SJCRH30 (cell line): ENCODE measurements around the gene THBS4. TPM values are rescaled to one million over a fixed set of nuclear protein-coding genes. Genes with fewer than 3 reads are reported as not detected.

ENCODE experiments used
- DNase-seq, 2 experiments: peaks; one replicate each; pipeline ENCODE4 v3.0.0-alpha.2; 2015 to 2020
- H3K27ac ChIP-seq: fragments of 250-450 bp; sonication (Bioruptor Pico); 2 replicates; pipeline ENCODE4 v1.5.1; 2020; ENCODE audit warnings: mild to moderate bottlenecking, moderate library complexity
- H3K27me3 ChIP-seq: fragments of 250-450 bp; sonication (Bioruptor Pico); 2 replicates; pipeline ENCODE4 v1.5.1; 2020; ENCODE audit warnings: mild to moderate bottlenecking, moderate library complexity
- H3K36me3 ChIP-seq: fragments of 250-450 bp; sonication (Bioruptor Pico); 2 replicates; pipeline ENCODE4 v1.5.1; 2020; ENCODE audit warnings: mild to moderate bottlenecking, moderate library complexity
- H3K4me1 ChIP-seq: fragments of 250-450 bp; sonication (Bioruptor Pico); 2 replicates; pipeline ENCODE4 v1.5.1; 2020; ENCODE audit warnings: mild to moderate bottlenecking, moderate library complexity
- H3K4me3 ChIP-seq: fragments of 250-450 bp; sonication (Bioruptor Pico); 2 replicates; pipeline ENCODE4 v1.5.1; 2020; ENCODE audit warnings: mild to moderate bottlenecking, moderate library complexity
- H3K9me3 ChIP-seq: fragments of 250-450 bp; sonication (Bioruptor Pico); replicated peaks from 2 replicates; pipeline ENCODE4 v1.5.1; 2020; ENCODE audit warnings: mild to moderate bottlenecking, moderate library complexity
- total RNA-seq: library from RNA; depleted of rRNA; stranded (reverse); fragments of >200 nt; shearing (Covaris generic); gene quantifications from 2 replicates; pipeline ENCODE4 v1.2.3, GENCODE V29; 2014; rRNA removed

THBS4 gene
- 4.6 and 6.0 TPM in 2 replicates for total RNA-seq

- Histone ChIP-seq H3K4me3 (no peak within 1 kb of the TSS), H3K36me3 (no peaks in the 10 kb centered on the region), H3K9me3 (0 out of 2 replicates have a peak, but pooled peaks cover 3% of the 10 kb centered on the region), H3K4me1 (no peaks in the 10 kb centered on the region), H3K27ac (no peak within 1 kb of the TSS), H3K27me3 (no peaks in the 10 kb centered on the region)
- no peak for DNase-seq
Observed at GRCh38 chr5:80034962-80035821, at the start of gene THBS4. TSS of gene THBS4 (plus strand) at chr5:80035348. CDS start at chr5:80035538, 190 bp downstream.

DNA sequence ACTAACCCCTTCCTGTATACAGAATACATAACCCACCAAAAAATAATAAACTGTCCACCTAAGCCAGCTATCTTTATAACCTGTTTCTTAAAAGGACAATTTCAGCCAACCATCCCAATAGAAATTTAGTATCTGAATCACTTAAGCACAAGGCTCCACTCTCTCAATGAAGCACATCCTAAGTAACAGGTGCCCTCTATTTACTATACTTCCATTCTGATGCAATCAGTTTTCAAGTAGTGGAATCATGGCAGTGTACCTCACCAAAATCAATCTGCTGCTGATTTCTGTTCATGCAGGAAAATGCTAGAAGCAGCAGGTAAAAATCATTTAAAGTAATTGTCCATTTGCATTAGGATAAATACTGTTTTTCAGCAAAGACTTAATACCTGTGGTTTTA is 48.9 kb upstream of the THBS4 start:
- Histone ChIP-seq H3K4me1 (peaks cover 4% of the 10 kb centered on the region; the same call in 1 of the 2 replicates), H3K27ac (no peak overlapping the region), H3K9me3 (no peaks in the 10 kb centered on the region), H3K36me3 (peaks cover 53% of the 10 kb centered on the region), H3K4me3 (no peak overlapping the region), H3K27me3 (no peaks in the 10 kb centered on the region)
- DNase-seq = no peak

DNA sequence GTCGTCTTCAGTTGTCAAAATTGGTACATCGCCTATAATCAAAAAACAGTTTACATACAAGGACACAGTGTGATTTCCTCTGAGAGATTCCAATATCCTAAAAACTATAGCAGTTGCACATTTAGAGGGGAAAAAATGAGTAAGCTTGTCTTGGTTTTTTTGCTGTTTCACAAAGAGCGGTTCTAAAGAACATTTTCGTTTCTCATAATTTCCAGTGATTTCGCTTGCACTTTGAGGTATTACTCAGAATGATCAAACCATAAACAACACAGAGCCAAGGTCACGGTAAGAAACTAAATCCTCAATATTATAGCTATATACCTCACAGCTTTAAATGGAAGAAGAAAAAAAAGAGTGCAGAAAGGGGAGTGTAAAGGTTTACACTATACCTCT is 44.9 kb upstream of the THBS4 start:
- peak overlapping the region; percentile 71 for H3K4me3 ChIP-seq
- H3K27me3 ChIP-seq = no peaks in the 10 kb centered on the region
- no peak for DNase-seq
- H3K9me3 ChIP-seq = no peaks in the 10 kb centered on the region
- peak overlapping the region; percentile 74; the same call in 1 of the 2 replicates for H3K27ac ChIP-seq
- peaks cover 31% of the 10 kb centered on the region for H3K36me3 ChIP-seq
- H3K4me1 ChIP-seq = peaks cover 4% of the 10 kb centered on the region; the same call in 1 of the 2 replicates

- peak within 1 kb of the TSS; percentile 74 for H3K27ac ChIP-seq
- H3K4me1 ChIP-seq = peaks cover 4% of the 10 kb centered on the region; the same call in 1 of the 2 replicates
- no peaks in the 10 kb centered on the region for H3K27me3 ChIP-seq
- H3K36me3 ChIP-seq = peaks cover 31% of the 10 kb centered on the region
- peak within 1 kb of the TSS; percentile 71 for H3K4me3 ChIP-seq
- peak; percentile 95 to 97 for DNase-seq
- H3K9me3 ChIP-seq = no peaks in the 10 kb centered on the region
Observed at GRCh38 chr5:79990598-79991507, 44.3 kb upstream of the THBS4 start, which contains the start of gene MTX3. TSS of gene MTX3 (minus strand) at chr5:79991262. CDS start at chr5:79991238, 24 bp downstream.

- Histone ChIP-seq H3K27me3 (no peaks in the 10 kb centered on the region), H3K9me3 (no peaks in the 10 kb centered on the region)
- DNase-seq = no peak
Observed at GRCh38 chr5:79992891-79993657, 42.1 kb upstream of the THBS4 start.

DNA sequence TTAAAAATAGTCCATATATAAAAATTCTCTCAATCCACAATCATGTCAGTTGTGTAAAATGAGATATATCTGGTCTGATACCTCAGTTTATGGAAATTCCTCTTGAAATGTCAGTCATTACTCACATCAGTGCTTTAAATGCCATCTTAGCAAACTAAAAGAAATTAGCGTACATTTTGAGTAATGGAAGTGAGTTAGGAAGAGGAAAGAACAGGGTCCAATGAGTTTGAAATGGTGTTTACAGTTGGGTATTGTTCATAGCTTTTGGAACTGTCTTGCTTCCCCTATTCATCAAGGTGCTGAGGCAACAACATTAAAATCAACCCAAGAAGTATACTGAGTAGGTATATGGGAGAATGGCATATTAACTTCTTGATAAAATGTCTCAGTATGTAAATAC is 35.4 kb upstream of the THBS4 start:
- H3K27ac ChIP-seq = no peak overlapping the region
- H3K27me3 ChIP-seq = no peaks in the 10 kb centered on the region
- H3K4me1 ChIP-seq = 0 out of 2 replicates have a peak, but pooled peaks cover 2% of the 10 kb centered on the region
- H3K9me3 ChIP-seq = no peaks in the 10 kb centered on the region
- no peaks in the 10 kb centered on the region; the same call in none of the 2 replicates for H3K36me3 ChIP-seq
- H3K4me3 ChIP-seq = no peak overlapping the region
- no peak for DNase-seq

More at GRCh38 chr5:79992891-79993657, 42.1 kb upstream of the THBS4 start:
- Histone ChIP-seq H3K4me1 (peaks cover 4% of the 10 kb centered on the region; the same call in 1 of the 2 replicates), H3K27ac (no peak overlapping the region), H3K4me3 (no peak overlapping the region), H3K36me3 (peaks cover 11% of the 10 kb centered on the region)

GRCh38 chr5:80002677-80003076 is 32.5 kb upstream of the THBS4 start:
- DNase-seq = no peak
- Histone ChIP-seq H3K27ac (no peak overlapping the region), H3K9me3 (no peaks in the 10 kb centered on the region), H3K4me1 (0 out of 2 replicates have a peak, but pooled peaks cover 2% of the 10 kb centered on the region), H3K27me3 (no peaks in the 10 kb centered on the region), H3K36me3 (no peaks in the 10 kb centered on the region; the same call in none of the 2 replicates), H3K4me3 (no peak overlapping the region)

- H3K4me1 ChIP-seq = no peaks in the 10 kb centered on the region
- no peaks in the 10 kb centered on the region for H3K27me3 ChIP-seq
- no peak for DNase-seq
- H3K36me3 ChIP-seq = no peaks in the 10 kb centered on the region
- no peaks in the 10 kb centered on the region for H3K9me3 ChIP-seq
- no peak overlapping the region for H3K27ac ChIP-seq
- no peak overlapping the region for H3K4me3 ChIP-seq
Observed at GRCh38 chr5:80008995-80009765, 26.0 kb upstream of the THBS4 start.

DNA sequence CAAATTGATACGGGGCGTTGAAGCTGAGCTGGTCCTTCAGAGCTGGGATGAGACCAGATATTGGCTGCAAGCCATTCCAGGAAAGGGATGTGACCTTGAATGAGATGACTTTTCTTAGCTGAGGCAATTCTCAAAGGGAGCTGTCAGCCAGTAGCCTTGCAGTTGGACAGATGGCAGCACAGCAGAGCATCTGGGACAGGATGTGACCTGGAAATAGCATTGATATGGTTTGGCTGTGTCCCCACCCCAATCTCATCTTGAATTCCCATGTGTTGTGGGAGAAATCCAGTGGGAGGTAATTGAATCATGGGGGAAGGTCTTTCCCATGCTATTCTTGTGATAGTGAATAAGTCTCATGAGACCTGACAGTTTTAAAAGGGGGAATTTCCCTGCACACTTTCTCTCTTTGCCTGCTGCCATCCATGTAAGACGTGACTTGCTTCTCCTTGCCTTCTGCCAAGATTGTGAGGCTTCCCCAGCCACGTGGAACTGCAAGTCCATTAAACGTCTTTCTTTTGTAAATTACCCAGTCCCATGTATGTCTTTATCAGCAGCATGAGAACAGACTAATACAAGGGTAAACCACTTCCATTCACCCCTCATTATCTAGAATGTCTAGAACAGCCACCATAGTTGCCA is 24.3 kb upstream of the THBS4 start:
- no peaks in the 10 kb centered on the region for H3K36me3 ChIP-seq
- H3K27ac ChIP-seq = no peak overlapping the region
- H3K4me1 ChIP-seq = no peaks in the 10 kb centered on the region
- no peaks in the 10 kb centered on the region for H3K27me3 ChIP-seq
- H3K9me3 ChIP-seq = no peaks in the 10 kb centered on the region
- H3K4me3 ChIP-seq = no peak overlapping the region
- no peak for DNase-seq

GRCh38 chr5:80025069-80025468 is 10.1 kb upstream of the THBS4 start:
- no peaks in the 10 kb centered on the region for H3K4me1 ChIP-seq
- no peak for DNase-seq
- no peaks in the 10 kb centered on the region for H3K9me3 ChIP-seq
- H3K27me3 ChIP-seq = no peaks in the 10 kb centered on the region
- no peaks in the 10 kb centered on the region for H3K36me3 ChIP-seq
- no peak overlapping the region for H3K27ac ChIP-seq
- no peak overlapping the region for H3K4me3 ChIP-seq

DNA sequence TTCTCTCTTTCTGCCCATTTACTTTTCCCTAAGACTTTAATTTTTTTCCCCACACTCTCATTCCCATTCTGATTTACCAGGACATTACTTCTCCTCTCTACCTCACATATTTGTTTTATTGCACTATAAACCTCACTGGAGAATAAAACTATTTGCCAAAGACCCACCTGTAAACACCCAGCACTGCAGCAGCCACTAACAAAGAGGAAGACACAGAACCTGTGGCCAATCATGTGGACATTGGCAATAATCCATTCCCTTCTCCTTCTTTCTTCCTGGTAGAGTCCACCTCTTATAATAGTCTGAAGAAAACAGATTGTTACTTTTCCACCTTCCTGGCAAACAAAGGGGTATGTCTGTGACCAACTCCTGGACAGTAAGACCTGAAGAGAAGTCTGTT is 8.3 kb upstream of the THBS4 start:
- Histone ChIP-seq H3K9me3 (no peaks in the 10 kb centered on the region), H3K4me3 (no peak overlapping the region), H3K4me1 (no peaks in the 10 kb centered on the region), H3K27ac (no peak overlapping the region), H3K27me3 (no peaks in the 10 kb centered on the region), H3K36me3 (no peaks in the 10 kb centered on the region)
- no peak for DNase-seq

DNA sequence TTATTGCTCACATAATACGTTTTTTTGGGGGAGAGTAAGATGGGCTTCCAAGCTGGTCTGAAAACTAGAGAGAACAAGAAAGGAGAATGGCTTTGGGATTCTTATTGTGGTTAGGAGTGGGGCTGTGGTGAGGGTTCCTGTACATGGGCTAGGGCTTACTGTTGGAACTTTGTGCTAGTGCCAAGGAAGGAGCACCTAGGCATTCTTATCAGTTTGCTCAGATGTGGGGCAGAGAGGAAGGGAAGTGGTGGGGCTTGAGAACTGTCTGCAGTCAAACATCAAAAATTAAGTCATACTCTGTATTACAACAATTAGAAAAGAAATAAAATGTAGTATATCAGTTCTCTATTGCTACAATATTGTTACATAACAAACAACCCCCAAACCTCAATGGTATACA is 4.0 kb upstream of the THBS4 start:
- Histone ChIP-seq H3K36me3 (no peaks in the 10 kb centered on the region), H3K27me3 (no peaks in the 10 kb centered on the region), H3K27ac (no peak overlapping the region), H3K4me3 (no peak overlapping the region), H3K4me1 (no peaks in the 10 kb centered on the region), H3K9me3 (0 out of 2 replicates have a peak, but pooled peaks cover under 1% of the 10 kb centered on the region)
- DNase-seq = no peak

GRCh38 chr5:80033513-80033912 is 1.6 kb upstream of the THBS4 start:
- Histone ChIP-seq H3K9me3 (0 out of 2 replicates have a peak, but pooled peaks cover 3% of the 10 kb centered on the region), H3K27me3 (no peaks in the 10 kb centered on the region), H3K4me3 (no peak overlapping the region), H3K36me3 (no peaks in the 10 kb centered on the region), H3K27ac (no peak overlapping the region), H3K4me1 (no peaks in the 10 kb centered on the region)
- no peak for DNase-seq
